Measurements from ENCODE around the gene SPDYC. TPM values are rescaled to one million over a fixed set of nuclear protein-coding genes. Genes with fewer than 3 reads are reported as not detected.

Gene SPDYC
- total and polyA plus RNA-seq, 3 donors from 2014 or later = 0.80 to 1.2 (median 1.2) TPM

- Histone ChIP-seq H3K27me3 (no peaks in the 10 kb centered on the region), H3K27ac (no peak overlapping the region), H3K4me3 (no peak overlapping the region), H3K9me3 (no peaks in the 10 kb centered on the region), H3K4me1 (no peaks in the 10 kb centered on the region), H3K36me3 (ENCODE audit: low read depth, missing control alignments) (no peaks in the 10 kb centered on the region)
- DNase-seq = no peak
- 87 to 89% methylated on average over 12 to 16 of the region's 16 CpGs for WGBS, 2 donors
- no peak for TF ChIP-seq CTCF (IDR thresholded peaks at IDR 0.05)
- no peak for TF ChIP-seq POLR2A (IDR thresholded peaks at IDR 0.05)
- intact Hi-C loops (cut with DNase I; ENCODE audit: low total_unique reads) = no loop called here
These were observed 38.1 kb downstream of the SPDYC start for GRCh38 chr11:65207918-65208784.

- Histone ChIP-seq H3K36me3 (ENCODE audit: low read depth, missing control alignments) (no peaks in the 10 kb centered on the region), H3K4me3 (no peak overlapping the region), H3K27ac (no peak overlapping the region), H3K27me3 (no peaks in the 10 kb centered on the region), H3K9me3 (no peaks in the 10 kb centered on the region), H3K4me1 (no peaks in the 10 kb centered on the region)
- intact Hi-C loops (cut with DNase I; ENCODE audit: low total_unique reads) = no loop called here
- TF ChIP-seq POLR2A (IDR thresholded peaks at IDR 0.05) = no peak
- no peak for TF ChIP-seq CTCF (IDR thresholded peaks at IDR 0.05)
- 77 to 79% methylated on average over 11 to 13 of the region's 13 CpGs for WGBS, 2 donors
- no peak for DNase-seq
These were observed 39.0 kb downstream of the SPDYC start for GRCh38 chr11:65208785-65209710.

GRCh38 chr11:65209711-65210360 is 39.8 kb downstream of the SPDYC start:
- DNase-seq = no peak
- Histone ChIP-seq H3K36me3 (ENCODE audit: low read depth, missing control alignments) (no peaks in the 10 kb centered on the region), H3K9me3 (no peaks in the 10 kb centered on the region), H3K4me1 (no peaks in the 10 kb centered on the region), H3K4me3 (no peak overlapping the region), H3K27me3 (no peaks in the 10 kb centered on the region), H3K27ac (no peak overlapping the region)
- WGBS, 2 donors = 92 to 94% methylated on average over 20 of the region's 20 CpGs
- TF ChIP-seq POLR2A (IDR thresholded peaks at IDR 0.05) = no peak
- no peak for TF ChIP-seq CTCF (IDR thresholded peaks at IDR 0.05)
- intact Hi-C loops (cut with DNase I; ENCODE audit: low total_unique reads) = no loop called here

DNA sequence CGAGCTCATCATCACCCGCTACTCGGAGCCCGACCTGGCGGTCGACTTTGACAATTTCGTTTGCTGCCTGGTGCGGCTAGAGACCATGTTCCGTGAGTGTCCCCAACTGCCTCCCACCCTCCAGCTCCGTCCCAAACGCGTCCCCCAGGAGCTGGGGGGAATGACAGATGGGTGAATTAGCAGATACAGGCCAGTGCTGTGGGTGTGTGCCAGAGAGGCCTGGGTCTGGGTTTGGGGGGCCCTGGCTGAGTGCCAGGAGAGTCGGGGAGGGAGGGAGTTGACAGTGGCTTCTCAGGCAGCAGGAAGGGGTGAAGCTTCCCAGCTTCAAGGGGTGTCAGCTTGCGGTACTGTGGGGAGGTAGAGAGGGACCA is 40.3 kb downstream of the SPDYC start:
- no peak for DNase-seq
- 86 to 89% methylated on average over 14 of the region's 14 CpGs for WGBS, 2 donors
- Histone ChIP-seq H3K9me3 (no peaks in the 10 kb centered on the region), H3K4me3 (no peak overlapping the region), H3K27ac (no peak overlapping the region), H3K4me1 (no peaks in the 10 kb centered on the region), H3K27me3 (no peaks in the 10 kb centered on the region), H3K36me3 (ENCODE audit: low read depth, missing control alignments) (no peaks in the 10 kb centered on the region)
- intact Hi-C loops (cut with DNase I; ENCODE audit: low total_unique reads) = no loop called here
- TF ChIP-seq CTCF (IDR thresholded peaks at IDR 0.05) = no peak

All from testis (tissue), 3 donors.